ENCODE measurements around the gene STXBP5.
"Not testable (repeated sequence)": the region's sequence is repeated elsewhere in the genome, so short reads cannot be mapped to it uniquely, and the experiment has no call there.

Gene STXBP5

DNA sequence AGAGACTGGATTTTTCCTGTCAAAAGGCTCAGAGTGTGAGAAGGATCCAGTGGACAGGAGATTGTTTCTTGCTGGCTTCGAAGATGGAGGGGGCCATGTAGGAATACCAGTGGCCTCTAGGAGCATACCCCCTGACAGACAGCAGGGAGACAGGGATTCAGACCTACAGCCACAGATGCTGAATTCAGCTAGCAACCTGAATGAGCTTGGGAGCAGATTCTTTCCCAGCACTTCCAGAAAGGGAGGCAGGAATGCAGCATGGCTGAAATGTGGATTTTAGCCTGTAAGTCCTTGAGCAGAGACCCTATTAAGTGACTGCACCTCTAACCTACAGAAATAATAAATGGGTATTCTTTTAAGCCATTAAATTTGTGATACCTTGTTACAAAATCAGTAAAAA lies 44.6 kb downstream of the STXBP5 start:
- no peak for DNase-seq

DNA sequence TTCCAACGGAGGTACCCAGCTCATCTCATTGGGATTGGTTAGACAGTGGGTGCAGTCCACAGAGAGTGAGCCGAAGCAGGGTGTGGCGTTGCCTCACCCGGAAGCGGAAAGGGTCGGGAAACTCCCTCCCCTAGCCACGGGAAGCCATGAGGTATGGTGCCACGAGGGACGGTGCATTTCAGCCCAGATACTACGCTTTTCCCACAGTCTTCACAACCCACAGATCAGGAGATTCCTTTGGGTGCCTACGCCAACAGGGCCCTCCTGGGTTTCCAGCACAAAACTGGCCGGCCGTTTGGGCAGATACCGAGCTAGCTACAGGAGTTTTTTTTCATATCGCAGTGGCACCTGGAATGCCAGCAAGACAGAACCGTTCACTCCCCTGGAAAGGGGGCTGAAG lies 46.9 kb downstream of the STXBP5 start:
- DNase-seq, result no peak

GRCh38 chr6:147254929-147255473 lies 50.8 kb downstream of the STXBP5 start:
- DNase-seq, result not testable (repeated sequence)

DNA sequence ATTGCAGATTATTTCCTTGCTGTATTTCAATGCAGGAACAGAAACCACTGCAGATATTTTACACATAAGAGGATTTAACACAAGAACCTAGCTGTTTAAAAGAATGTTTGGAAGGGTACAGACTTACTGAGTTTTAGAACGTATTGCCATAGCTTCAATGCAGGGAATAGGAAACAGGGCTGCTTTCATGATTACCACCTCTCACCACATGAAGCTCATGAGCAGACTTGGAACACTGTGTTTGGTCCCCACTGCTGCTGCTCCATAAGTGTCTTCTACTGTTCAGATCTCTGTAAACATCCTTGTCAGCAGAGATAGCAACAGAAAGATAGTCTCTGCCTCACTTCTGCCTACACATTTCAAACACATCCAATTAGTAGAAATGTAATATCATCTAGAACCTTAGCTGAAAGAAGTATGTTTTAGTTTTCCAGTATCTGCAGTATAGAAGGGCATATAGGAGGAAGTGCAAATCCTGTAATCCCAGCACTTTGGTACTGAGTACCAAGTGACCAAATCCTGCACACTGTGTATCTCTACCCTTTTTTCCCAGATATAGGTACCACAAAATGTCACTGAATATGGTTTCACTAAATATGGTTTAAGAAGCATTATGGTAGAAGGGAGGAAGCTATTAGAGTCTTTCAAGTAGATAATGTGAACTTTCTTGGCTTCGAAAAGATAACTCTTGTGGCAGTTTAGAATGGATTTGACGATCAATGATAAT lies 51.9 kb downstream of the STXBP5 start:
- DNase-seq, result no peak

GRCh38 chr6:147257760-147258159 lies 53.5 kb downstream of the STXBP5 start:
- DNase-seq, result no peak

- DNase-seq, result no peak
These were observed 55.9 kb downstream of the STXBP5 start for GRCh38 chr6:147260091-147260490.

DNA sequence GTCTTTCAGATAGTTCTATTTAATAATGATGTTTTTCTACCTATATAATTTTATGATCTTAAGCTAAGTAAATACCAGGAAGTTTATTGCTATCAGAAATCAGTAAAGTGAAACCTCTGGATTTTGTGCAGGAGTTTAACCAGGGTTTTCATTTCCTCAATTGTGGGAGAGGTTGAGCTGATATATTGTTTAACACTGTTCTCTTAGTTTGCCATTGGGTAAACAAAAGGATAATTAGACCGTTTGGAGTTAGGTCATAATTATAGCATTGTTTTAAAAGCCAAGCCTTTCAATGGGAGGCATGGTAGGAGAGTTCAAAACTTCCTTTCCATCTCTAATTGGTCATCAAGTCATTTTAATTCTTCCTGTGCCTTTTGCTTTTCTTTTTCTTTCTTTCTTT lies 58.7 kb downstream of the STXBP5 start:
- DNase-seq, result no peak

DNA sequence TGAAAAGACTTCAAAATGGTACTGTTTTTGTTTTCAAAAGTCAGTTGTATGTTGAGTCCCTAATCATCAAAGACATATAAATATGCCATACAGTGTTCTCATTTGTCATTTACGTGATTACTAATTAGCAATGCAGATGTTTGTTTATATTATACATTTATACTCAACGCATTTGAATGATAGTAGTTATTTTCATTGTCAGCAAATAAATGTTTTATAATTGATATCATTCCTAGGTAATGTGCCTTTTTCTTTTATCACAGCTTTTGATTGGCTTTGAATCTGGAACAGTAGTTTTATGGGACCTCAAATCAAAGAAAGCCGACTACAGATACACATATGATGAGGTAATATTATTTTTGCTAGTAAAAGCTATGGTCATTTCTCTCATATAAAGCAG lies 62.6 kb downstream of the STXBP5 start:
- DNase-seq, result no peak

GRCh38 chr6:147267658-147268057 lies 63.4 kb downstream of the STXBP5 start:
- DNase-seq, result no peak

GRCh38 chr6:147268254-147268653 lies 64.0 kb downstream of the STXBP5 start:
- DNase-seq, result no peak

- DNase-seq, result no peak
These were observed 69.8 kb downstream of the STXBP5 start for GRCh38 chr6:147274012-147274411.

DNA sequence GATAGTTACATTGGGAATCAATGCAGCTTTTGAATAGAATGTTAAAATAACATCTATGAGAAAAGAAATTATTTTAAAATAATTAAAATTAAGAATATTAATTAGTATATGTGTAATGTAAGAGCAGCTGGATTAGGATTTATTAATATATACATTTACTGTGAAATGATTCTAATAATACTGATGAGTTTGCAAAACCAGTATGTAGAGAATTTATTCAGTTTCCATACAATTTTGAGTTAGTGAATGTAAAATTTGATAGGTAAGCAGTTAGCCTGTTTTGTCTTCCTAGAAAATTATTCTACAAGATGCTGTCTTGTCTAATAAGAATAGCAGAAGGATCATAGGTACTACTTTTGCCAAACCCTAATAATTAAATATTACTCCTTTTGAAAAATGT lies 70.6 kb downstream of the STXBP5 start:
- no peak for DNase-seq

GRCh38 chr6:147278891-147279290 lies 74.7 kb downstream of the STXBP5 start:
- no peak for DNase-seq

DNA sequence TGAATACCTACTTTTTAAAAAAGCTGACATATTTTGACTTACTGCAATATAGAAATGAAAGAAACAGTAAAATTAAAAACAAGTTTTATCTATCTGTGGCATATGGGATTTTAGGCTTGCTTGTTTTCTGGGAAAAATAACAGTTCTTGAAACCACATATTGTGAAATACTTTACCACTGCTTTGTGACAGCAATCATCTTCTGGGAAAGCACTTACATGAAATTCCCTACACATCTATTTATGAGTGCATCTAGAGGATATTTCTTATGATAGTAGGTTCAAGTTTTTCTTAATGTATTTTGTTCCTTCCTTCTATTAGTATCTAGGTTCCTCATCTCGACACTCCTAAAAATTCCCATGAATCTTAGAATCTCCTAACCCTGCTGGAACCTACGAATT lies 75.2 kb downstream of the STXBP5 start:
- no peak for DNase-seq

DNA sequence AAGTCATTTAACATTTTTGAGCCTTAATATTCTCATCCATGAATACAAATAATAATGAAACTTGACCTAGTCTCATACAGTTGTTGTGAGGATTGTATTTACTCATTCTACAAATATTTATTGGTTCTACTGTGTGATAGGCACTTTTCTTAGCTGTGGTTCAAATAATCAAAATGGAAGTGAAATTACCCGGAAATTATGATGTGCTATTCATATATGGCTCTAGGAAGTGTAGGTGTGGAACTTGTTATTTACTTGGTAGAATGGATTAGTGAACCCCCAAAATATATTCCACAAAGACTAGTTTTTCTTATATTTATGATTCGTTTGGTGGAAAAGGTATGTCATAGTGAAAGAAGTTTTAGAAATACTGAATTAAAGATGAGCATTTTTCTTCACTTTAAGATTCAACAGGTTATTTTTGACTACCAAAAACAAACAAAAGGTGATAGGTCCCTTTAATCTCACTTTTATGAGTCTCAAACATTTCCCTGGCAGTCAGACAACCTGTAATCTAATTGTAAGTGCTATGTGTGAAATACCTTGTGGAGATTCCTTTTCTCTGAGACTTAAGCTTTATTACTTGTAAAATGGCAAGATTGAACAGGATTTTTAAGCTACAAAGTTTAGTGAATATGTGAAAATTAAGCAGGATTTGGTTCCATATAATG lies 77.8 kb downstream of the STXBP5 start:
- no peak for DNase-seq

DNA sequence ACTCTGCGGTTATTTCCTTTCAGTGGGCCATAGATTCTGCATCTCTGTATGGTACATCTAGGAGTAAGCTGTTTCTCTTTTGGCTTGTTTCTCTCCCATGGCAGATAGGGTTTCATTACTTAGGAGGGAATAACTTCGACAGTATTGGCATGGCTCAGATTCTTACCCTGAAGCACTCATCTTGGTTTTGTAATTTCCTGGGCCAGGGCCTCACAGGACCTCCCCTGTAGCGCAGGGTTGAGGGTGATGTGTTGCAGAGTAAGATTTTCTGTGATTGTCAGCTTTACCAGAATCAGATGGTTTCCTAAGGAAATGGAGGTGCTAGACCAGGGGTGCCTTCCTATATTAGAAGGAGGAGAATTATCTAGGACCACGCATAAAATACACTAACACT lies 78.3 kb downstream of the STXBP5 start:
- no peak for DNase-seq

DNA sequence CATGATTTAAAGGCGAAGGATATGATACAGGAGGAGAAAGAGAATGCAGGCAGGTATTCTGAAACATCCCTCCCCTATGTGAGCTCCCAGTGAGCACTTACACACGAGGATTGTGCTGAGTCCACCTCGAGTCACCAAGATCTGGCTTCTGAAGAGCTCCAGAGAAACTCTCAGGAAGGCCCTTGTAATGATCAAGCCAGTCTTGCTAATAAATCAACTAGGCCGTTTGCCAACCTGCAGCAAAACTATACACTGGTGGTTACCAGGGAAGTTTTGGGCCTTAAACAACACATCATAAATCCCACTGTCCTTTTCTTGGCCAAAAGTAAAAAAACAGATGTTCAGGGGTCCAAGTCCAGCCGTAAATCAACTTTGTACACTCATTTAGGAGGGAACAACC lies 79.2 kb downstream of the STXBP5 start:
- DNase-seq, result no peak

- DNase-seq, result no peak
These were observed 81.1 kb downstream of the STXBP5 start for GRCh38 chr6:147285087-147285855.

DNA sequence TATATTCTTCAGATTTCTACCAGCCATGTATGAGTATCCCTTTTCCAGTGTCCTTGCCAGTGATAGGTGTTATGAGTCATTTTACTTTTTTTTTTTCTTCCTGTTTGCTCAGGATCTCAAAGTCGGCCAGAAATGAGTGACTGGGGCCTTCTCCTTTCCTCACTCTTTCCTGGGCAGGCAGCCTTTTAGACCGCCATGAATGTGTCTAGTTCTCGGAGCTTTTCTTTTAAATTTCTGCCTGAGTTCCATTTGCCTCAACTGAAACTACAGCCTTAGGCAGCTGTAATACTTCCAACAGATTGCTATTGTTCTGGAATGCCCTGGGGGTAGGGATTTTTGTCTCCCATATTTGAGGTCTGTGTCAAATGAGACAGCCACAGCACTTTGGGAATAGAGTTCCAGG lies 83.7 kb downstream of the STXBP5 start:
- no peak for DNase-seq

DNA sequence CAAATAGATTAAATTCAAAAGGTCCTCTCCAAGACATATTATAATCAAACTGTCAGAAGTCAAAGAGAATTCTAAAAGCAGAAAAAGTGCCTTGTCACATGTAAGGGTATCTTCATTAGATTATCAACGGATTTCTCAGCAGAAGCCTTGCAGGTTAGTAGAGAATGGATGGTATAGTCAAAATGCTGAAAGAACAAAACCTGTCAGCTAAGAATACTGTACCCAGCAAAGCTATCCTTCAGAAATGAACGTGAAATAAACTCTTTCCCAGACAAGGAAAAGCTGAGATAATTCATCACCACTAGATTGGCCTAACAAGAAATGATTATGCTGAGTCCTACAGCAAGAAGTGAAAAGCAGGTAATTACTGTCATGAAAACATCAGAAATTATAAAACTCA lies 92.9 kb downstream of the STXBP5 start:
- DNase-seq, result no peak

GRCh38 chr6:147297663-147298316 lies 93.6 kb downstream of the STXBP5 start:
- no peak for DNase-seq

DNA sequence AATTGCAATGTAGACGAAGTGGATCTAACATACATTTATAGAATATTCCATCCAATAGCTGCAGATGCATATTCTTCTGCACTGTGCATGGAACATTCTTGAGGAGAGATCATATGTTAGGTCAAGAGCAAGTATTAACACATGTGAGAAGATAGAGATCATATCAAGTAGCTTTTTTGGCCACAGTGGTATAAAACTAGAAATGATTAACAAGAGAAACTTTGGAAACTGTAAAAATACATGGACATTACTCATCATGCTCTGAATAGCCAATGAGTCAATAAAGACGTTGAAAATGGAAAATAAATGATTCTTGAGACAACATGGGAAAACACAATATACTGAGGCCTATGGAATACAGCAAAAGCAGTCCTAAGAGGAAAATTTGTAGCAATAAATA lies 94.2 kb downstream of the STXBP5 start:
- DNase-seq, result no peak

GRCh38 chr6:147299035-147299434 lies 94.8 kb downstream of the STXBP5 start:
- DNase-seq, result no peak

Measured in activated effector memory CD4-positive, alpha-beta T cell treated with Interleukin-2 at 50 U/mL for 16 hours (primary cell).